MG63 (cell line): ENCODE measurements around the gene HSPB6. TPM values are rescaled to one million over a fixed set of nuclear protein-coding genes. Genes with fewer than 3 reads are reported as not detected.

Source experiments
- DNase-seq: peaks from one replicate; pipeline ENCODE4 v3.0.0-alpha.2; 2020
- H3K27me3 ChIP-seq: fragments of 250-450 bp; sonication (Bioruptor Pico); 2 replicates; pipeline ENCODE4 v1.5.1; 2020; ENCODE audit warnings: mild to moderate bottlenecking, moderate library complexity
- H3K36me3 ChIP-seq: fragments of 250-450 bp; sonication (Bioruptor Pico); 2 replicates; pipeline ENCODE4 v1.5.1; 2020; ENCODE audit warnings: mild to moderate bottlenecking, moderate library complexity
- H3K4me3 ChIP-seq: fragments of 250-450 bp; sonication (Bioruptor Pico); 2 replicates; pipeline ENCODE4 v1.5.1; 2020; ENCODE audit warnings: mild to moderate bottlenecking, moderate library complexity
- H3K9me3 ChIP-seq: fragments of 250-450 bp; sonication (Bioruptor Pico); 2 replicates; pipeline ENCODE4 v1.5.1; 2020; ENCODE audit warnings: mild to moderate bottlenecking, moderate library complexity
- total RNA-seq: library from RNA; depleted of rRNA; stranded (reverse); fragments of >200 nt; shearing (Covaris generic); gene quantifications from 2 replicates; pipeline ENCODE4 v1.2.3, GENCODE V29; 2014; ENCODE audit warnings: low replicate concordance

HSPB6 gene
- total RNA-seq, 1 experiment from 2014 or later, result not detected

DNA sequence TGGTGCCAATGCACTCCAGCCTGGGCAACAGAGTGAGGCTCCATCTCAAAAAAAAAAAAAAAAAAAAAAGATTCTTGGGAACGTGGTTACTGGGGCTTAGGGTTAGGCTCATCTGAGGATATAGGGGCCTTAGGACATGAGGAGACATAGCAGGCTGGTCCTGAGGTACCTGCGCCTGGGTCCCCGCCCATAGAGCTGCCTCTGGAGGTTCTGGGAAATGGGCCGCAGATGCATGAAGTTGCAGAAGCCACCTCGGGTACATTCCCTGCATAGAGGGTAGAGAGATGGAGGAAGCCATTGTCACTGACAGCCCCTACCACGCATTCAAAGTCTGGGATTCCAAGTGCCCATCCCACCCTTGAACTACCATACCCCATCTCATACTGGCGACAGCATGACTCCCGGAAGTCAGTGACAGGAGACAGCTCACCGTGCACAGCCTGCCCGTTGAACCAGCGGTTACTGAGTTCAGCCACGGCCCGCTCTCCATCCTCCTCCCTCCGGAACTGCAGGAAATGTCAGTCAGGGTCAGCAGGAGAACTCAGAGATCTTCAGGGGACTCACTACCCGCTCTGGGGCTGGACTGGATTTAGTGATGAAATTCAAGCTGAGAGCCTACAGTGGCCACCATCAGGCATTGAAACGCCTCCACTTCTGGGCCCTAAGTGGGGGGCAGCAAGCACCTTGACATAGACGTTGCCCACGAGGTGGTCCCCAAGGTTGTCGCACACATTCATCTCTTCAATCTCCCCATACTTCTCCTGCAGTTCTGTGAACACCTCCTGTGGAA lies 13.0 kb downstream of the HSPB6 start:
- Histone ChIP-seq H3K36me3 (peaks cover 7% of the 10 kb centered on the region), H3K27me3 (no peaks in the 10 kb centered on the region), H3K9me3 (no peaks in the 10 kb centered on the region), H3K4me3 (peak overlapping the region; percentile 87)
- DNase-seq, result no peak

DNA sequence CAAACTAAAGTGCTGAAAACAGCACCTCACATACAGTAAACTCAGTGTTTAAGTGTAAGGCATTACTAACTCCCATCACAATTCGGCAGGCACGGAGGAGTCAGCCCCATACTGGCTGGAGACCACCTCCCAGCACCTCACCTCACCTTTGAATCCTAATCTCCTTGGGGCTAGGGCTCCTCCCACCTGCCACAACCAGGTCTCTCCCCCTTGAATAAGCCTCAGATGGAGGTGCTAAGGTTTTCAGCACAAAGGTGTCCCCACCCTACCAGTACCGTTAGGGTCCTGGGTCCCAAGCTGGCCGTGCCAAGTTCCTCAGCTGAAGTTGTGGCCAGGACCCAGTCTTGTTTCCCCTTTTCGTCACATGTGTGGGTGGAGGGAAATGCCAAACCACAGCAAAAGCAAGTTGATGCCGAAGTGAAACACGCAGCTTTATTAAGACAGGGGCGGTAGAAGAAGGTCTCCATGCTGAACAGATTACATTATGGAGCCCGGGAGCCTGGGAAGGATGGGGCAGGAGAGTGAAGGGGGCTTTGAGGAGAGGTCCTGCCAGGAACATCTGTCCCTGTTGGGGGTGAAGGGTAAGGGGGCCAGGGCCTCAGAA lies 14.6 kb downstream of the HSPB6 start, which contains the start of gene IGFLR1:
IGFLR1 (minus strand) TSS at position 332 of the 604 bp plus-strand sequence. CDS start 1,272 bp downstream, outside the sequence.
- H3K27me3 ChIP-seq, result no peaks in the 10 kb centered on the region
- no peak for DNase-seq
- H3K4me3 ChIP-seq, result no peak within 1 kb of the TSS
- no peaks in the 10 kb centered on the region for H3K9me3 ChIP-seq
- H3K36me3 ChIP-seq, result peaks cover 23% of the 10 kb centered on the region

DNA sequence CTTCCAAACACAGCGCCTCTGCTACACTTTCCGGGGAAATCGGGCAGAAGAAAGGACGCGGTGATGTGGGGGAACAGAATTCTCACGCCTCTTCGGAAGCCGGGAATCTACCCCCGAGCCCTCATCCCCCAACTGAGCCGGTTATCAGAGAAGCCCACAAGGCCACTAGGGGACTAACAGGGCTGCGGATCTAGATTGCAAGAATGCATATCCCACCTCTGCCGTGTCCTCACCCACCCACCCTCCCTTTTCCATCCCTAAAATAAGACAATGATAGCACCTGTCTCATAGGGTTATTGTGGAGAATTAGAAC lies 15.7 kb downstream of the HSPB6 start:
- no peaks in the 10 kb centered on the region for H3K9me3 ChIP-seq
- H3K4me3 ChIP-seq, result peak overlapping the region; percentile 62
- no peaks in the 10 kb centered on the region for H3K27me3 ChIP-seq
- no peak for DNase-seq
- peaks cover 34% of the 10 kb centered on the region for H3K36me3 ChIP-seq

DNA sequence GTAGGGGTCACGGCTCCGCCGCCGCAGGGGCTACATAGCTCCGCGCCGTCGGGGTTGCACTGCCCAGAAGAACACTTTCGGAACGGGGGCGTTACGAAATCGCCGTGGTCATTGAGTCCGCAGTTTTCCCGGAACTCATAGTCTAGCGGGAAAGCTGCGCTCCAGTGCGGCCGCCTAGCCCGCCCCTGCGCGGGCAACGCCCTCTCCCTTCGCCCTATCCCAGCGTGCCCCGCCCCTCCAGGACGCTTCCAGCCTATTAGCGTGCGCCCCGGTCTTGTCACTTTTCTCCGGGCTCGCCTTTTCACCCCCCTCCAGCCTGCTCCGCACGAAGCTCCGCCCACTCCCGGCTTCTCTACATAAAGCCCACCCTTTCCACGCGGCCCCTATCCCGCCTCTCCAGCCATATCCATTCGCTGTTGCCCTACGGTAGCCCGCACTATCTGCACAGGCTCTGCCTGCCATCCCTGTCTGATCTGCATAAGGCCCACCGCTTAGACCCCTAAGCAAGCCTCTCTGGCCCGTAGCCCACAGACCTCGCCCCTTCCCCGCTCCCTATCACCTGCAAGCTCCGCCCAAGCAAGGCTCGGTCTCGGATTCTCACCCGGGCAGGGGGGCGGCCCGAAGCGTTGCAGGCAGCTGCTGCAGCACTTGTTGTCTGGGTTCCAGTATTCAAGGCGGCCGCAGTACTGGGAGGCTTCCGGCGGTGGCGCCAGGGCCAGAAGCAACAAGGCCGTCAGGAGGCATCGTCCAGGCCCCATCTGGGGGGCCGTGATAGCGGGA lies 16.2 kb downstream of the HSPB6 start:
- no peaks in the 10 kb centered on the region for H3K9me3 ChIP-seq
- peak; percentile 99 for DNase-seq
- H3K4me3 ChIP-seq, result peak overlapping the region; percentile 62
- peaks cover 40% of the 10 kb centered on the region for H3K36me3 ChIP-seq
- H3K27me3 ChIP-seq, result no peaks in the 10 kb centered on the region

DNA sequence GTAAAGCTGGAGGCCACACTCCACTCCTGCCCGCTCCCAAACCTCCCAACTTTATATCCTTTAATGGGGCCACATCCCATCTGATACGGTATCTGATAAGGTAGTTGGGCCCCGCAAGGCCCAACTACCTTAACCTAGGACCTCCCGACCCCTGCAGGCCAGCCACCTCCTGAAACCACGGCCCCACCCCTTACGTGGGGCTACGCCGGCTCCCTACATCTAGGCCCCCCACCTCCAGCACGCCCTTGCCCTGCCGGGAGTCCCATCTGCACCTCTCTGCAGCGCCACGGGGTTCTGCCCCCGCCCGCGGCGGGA lies 16.8 kb downstream of the HSPB6 start:
- DNase-seq, result no peak
- peaks cover 41% of the 10 kb centered on the region for H3K36me3 ChIP-seq
- peak overlapping the region; percentile 62 for H3K4me3 ChIP-seq
- H3K27me3 ChIP-seq, result no peaks in the 10 kb centered on the region
- H3K9me3 ChIP-seq, result no peaks in the 10 kb centered on the region

DNA sequence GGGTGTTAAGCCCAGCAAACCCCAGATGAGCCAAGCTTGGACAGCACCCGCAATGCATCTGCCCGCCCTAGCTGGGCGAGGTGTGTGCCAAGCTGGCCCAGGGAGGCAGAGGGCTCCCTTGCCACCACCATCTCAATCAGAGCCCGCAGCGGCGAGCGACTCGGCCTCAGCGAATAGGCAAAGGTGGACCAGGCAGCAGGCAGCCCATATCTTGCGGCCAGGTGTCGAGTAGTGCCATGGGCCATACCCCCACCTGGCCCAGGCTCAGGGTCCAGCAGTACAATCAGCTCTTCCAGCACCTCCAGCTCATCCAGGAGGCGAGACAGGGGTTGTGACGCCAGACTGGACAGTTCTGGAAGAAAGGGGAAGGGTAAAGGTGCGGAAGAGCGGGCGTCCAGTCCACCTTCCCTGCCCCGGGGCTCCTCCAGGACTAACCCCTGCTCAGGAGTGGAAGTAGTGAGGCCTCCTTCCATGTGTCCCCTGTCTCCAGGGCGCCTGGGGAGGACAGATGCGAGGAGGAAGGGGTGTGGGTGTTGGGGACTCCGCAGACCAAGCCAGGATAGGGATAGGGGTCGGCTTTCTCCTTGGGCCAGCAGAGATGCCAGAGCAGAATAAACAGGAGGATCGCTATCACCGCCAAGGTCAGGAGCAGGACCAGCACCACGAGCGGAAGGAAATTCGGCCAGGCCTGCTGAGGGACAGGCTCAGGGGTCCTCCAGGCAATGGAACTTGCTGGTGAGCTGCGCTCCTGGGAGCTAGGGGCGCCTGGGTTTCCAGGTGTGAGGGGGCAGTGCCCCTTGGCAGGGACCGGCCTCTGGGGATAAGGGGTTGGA lies 17.3 kb downstream of the HSPB6 start:
- no peaks in the 10 kb centered on the region for H3K9me3 ChIP-seq
- DNase-seq, result no peak
- peak overlapping the region; percentile 62 for H3K4me3 ChIP-seq
- peaks cover 45% of the 10 kb centered on the region for H3K36me3 ChIP-seq
- H3K27me3 ChIP-seq, result no peaks in the 10 kb centered on the region

DNA sequence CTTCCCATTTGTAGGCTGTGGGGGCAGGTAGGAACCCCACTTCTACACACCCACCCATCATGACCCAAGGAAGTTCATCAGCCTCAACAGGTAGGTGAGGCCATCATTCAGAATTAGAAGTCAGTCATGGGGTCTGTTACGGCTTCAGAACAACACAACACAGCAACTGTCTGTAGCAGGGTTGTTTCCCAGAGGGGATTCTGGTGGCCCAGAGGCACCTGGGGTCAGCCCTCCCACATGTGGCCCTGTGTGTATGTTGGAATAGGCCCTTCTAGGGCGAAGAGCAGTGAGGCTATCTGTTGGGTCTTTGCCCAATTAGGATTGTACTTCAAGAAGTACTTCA lies 18.0 kb downstream of the HSPB6 start:
- Histone ChIP-seq H3K4me3 (no peak overlapping the region), H3K27me3 (no peaks in the 10 kb centered on the region), H3K36me3 (peaks cover 49% of the 10 kb centered on the region), H3K9me3 (no peaks in the 10 kb centered on the region)
- DNase-seq, result no peak

DNA sequence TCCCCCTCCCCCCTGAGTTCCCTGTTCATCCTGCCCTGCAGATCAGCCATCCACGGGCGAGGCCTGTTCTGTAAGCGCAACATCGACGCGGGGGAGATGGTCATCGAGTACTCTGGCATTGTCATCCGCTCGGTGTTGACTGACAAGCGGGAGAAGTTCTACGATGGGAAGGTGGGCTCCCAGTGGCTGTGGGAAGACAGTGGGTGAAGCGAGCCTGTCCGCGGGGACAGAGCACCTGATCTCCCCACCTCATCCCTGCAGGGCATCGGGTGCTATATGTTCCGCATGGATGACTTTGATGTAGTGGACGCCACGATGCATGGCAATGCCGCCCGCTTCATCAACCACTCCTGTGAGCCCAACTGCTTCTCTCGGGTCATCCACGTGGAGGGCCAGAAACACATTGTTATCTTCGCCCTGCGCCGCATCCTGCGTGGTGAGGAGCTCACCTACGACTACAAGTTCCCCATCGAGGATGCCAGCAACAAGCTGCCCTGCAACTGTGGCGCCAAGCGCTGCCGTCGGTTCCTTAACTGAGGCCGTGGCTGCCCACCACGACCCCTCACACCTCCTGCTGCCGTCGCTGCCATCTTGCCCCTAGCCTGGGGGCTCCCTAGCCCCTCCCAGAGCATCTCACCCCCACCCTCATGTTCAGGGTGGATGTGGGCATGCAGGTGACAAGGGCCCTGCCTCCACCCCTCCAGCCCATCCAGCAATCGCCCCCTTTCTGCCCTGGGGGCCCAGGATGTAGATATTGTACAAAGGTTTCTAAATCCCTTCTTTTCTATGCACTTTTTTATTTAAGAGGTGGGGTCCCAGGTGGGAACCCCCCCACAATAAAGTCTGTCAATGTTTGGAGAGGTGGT lies 18.6 kb downstream of the HSPB6 start:
- H3K36me3 ChIP-seq, result peaks cover 53% of the 10 kb centered on the region

DNA sequence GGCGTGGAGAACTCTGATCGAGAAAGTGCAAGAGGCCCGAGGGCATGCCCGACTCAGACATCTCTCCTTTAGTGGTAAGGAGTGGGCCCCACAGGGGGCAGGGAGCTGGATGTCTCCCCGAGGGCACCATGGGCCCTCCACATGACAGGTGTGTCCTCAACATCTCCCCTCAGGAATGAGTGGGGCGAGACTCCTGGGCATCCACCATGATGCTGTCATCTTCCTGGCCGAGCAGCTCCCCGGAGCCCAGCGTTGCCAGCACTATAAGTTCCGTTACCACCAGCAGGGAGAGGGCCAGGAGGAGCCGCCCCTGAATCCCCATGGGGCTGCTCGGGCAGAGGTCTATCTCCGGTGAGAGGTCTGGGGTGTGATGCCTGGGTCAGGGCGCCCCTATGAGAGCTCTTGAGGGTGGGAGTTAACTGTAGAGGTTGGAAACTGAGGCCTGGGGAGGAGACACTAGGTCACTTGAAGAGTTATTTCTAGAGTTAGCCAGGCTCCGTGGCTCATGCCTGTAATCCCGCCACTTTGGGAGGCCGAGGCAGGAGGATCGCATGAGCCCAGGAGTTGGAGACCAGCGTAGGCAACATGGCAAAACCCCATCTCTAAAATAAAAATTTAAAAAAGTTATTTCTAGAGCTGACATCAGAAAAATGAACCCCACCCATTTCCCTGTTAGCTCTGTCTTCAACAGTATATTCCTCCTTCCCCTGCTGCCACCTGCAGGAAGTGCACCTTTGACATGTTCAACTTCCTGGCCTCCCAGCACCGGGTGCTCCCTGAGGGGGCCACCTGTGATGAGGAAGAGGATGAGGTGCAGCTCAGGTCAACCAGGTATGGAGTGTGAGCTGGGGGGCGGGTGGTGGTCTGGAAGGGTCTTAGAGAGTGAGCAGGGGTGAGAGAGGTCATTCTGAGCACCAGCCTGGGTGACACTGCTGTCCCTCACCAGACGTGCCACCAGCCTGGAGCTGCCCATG lies 19.6 kb downstream of the HSPB6 start:
- H3K4me3 ChIP-seq, result no peak overlapping the region
- H3K36me3 ChIP-seq, result peaks cover 61% of the 10 kb centered on the region
- H3K27me3 ChIP-seq, result no peaks in the 10 kb centered on the region
- no peak for DNase-seq
- H3K9me3 ChIP-seq, result no peaks in the 10 kb centered on the region

More for the DNA sequence above, 18.6 kb downstream of the HSPB6 start:
- DNase-seq, result no peak
- H3K27me3 ChIP-seq, result no peaks in the 10 kb centered on the region
- H3K9me3 ChIP-seq, result no peaks in the 10 kb centered on the region
- no peak overlapping the region for H3K4me3 ChIP-seq

DNA sequence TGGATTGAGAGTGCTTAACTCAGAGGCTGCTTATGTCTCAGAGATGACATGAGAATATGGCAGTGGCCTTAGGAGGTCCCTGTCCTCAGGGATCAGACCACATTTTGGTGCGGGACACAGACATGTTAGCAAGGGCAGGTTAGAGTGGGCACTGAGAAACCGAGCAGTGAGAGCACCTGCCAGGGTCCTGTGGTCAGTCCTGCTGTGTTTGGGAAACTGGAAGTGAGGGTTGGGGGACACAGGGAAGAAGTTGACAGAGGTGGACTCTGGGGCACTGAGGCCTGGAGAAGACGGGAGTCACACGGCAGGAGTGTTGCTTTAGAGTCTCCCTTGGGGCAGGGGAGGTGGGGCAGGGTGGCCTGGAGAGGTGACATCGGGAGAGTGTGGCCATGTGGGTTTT lies 21.9 kb downstream of the HSPB6 start:
- H3K27me3 ChIP-seq, result no peaks in the 10 kb centered on the region
- H3K9me3 ChIP-seq, result no peaks in the 10 kb centered on the region
- DNase-seq, result no peak
- H3K36me3 ChIP-seq, result peaks cover 84% of the 10 kb centered on the region
- H3K4me3 ChIP-seq, result no peak overlapping the region

DNA sequence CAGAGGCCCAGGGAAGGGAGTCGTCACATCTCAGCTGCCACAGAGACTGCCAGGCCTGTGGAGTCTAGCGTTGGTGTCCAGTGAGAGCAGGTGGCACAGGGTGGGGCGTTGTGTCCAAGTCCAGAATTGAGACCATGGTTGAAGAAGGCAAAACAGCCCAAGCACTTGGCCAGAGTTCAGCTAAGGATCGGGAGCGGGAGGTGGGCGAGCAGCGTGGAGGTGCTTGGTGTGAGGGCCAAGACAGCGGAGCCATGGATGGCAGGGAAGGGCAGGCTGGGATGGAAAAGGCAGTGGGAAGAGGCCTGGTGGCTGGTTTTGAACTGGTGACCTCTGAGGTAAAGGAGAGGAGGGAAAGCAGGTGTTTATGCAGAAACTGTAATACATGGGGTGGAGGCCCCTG lies 22.6 kb downstream of the HSPB6 start:
- DNase-seq, result no peak
- Histone ChIP-seq H3K36me3 (peaks cover 90% of the 10 kb centered on the region), H3K27me3 (no peaks in the 10 kb centered on the region), H3K9me3 (no peaks in the 10 kb centered on the region), H3K4me3 (no peak overlapping the region)

DNA sequence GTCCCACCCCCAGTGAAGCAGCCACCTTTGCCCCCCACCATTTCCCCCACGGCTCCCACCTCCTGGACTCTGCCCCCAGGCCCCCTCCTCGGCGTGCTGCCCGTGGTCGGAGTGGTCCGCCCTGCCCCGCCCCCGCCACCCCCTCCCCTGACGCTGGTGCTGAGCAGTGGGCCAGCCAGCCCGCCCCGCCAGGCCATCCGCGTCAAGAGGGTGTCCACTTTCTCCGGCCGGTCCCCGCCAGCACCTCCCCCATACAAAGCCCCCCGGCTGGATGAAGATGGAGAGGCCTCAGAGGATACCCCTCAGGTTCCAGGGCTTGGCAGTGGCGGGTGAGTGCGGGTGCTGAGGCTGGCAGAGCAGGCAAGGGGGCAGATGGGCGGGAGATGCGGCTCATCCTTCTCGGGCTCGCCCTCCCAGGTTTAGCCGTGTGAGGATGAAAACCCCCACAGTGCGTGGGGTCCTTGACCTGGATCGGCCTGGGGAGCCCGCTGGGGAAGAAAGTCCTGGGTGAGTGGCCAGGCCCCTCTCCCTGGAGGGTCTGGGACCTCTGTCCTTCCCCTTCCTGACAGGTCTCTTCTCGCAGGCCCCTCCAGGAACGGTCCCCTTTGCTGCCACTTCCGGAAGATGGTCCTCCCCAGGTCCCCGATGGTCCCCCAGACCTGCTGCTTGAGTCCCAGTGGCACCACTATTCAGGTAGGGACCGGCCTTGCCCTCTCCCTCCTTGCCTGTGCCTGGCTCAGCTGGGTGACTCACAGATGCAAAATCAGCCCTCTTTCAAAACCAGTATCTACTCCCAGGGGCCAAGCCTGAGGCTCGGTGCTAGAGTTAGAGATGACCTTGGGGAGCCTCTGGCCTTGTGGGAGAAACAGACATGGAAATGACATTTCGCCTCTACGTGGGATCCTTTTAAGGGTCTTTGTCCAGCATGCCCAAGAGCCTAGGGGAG lies 23.4 kb downstream of the HSPB6 start:
- H3K9me3 ChIP-seq, result no peaks in the 10 kb centered on the region
- H3K4me3 ChIP-seq, result no peak overlapping the region
- H3K27me3 ChIP-seq, result no peaks in the 10 kb centered on the region
- H3K36me3 ChIP-seq, result peaks cover 91% of the 10 kb centered on the region
- DNase-seq, result no peak

DNA sequence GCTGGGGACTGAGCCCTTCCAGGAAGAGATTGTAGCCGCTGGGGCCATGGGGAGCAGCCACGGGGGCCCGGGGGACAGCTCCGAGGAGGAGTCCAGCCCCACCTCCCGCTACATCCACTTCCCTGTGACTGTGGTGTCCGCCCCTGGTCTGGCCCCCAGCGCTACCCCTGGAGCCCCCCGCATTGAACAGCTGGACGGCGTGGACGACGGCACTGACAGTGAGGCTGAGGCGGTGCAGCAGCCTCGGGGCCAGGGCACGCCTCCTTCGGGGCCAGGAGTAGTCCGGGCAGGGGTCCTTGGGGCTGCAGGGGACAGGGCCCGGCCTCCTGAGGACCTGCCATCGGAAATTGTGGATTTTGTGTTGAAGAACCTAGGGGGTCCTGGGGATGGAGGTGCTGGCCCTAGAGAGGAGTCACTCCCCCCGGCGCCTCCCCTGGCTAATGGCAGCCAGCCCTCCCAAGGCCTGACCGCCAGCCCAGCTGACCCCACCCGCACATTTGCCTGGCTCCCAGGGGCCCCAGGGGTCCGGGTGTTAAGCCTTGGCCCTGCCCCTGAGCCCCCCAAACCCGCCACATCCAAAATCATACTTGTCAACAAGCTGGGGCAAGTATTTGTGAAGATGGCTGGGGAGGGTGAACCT lies 24.2 kb downstream of the HSPB6 start:
- Histone ChIP-seq H3K27me3 (no peaks in the 10 kb centered on the region), H3K4me3 (no peak overlapping the region), H3K9me3 (no peaks in the 10 kb centered on the region), H3K36me3 (peaks cover 91% of the 10 kb centered on the region)
- no peak for DNase-seq
